Panc1 (cell line): Measurements from ENCODE around the gene FRMD5. TPM values are rescaled to one million over a fixed set of nuclear protein-coding genes. Genes with fewer than 3 reads are reported as not detected.

Experiments used
- ATAC-seq: fragments of 200-7000 bp; cut with Tn5 transposase; 2 replicates; pipeline ENCODE4 v1.9.1; 2020; ENCODE audit warnings: mild to moderate bottlenecking, moderate library complexity
- BruUV-seq: library from RNA; stranded (reverse); fragments of 400-500 nt; replicated peaks from 2 replicates; lab custom pipeline; 2021; lab: Mats Ljungman, UMichigan
- CTCF ChIA-PET: fragments of 300-600 bp; sonication (Branson Sonifier 250); formaldehyde crosslinking; loops from one replicate; lab custom pipeline; 2022; ENCODE audit warnings: antibody characterized with exemption; lab: Charles Lee
- POLR2A ChIA-PET: fragments of 300-600 bp; sonication (Branson Sonifier 250); formaldehyde crosslinking; loops from one replicate; lab custom pipeline; 2022; ENCODE audit warnings: antibody characterized with exemption; lab: Charles Lee
- DNase-seq: peaks from one replicate; pipeline ENCODE4 v3.0.0-alpha.2; 2010; ENCODE audit warnings: low read depth, low spot score
- H3K27ac ChIP-seq: 2 replicates; pipeline ENCODE4 v1.5.1; 2011; ENCODE audit warnings: mild to moderate bottlenecking, low read length, inconsistent platforms
- H3K27me3 ChIP-seq: fragments of 200-500 bp; sonication (Bioruptor generic); 2 replicates; pipeline ENCODE4 v1.6.0; 2014; ENCODE audit warnings: low read length, inconsistent platforms; ENCODE audit not compliant: control insufficient read depth, insufficient read depth
- H3K36me3 ChIP-seq: fragments of 200-500 bp; sonication (Bioruptor generic); 2 replicates; pipeline ENCODE4 v1.5.1; 2014; ENCODE audit warnings: inconsistent platforms, mild to moderate bottlenecking, low read length, moderate library complexity; ENCODE audit not compliant: control insufficient read depth, insufficient read depth
- H3K4me1 ChIP-seq: 2 replicates; pipeline ENCODE4 v1.5.1; 2011; ENCODE audit warnings: inconsistent platforms, mild to moderate bottlenecking, low read length, moderate library complexity; ENCODE audit not compliant: control insufficient read depth, insufficient read depth
- H3K4me3 ChIP-seq, 2 experiments: 2 replicates each; pipeline ENCODE4 v1.5.1; 2011 to 2012; ENCODE audit warnings: low read depth in 2 of 2, low read length in 2 of 2, mild to moderate bottlenecking in 2 of 2, inconsistent platforms in 1 of 2, moderate library complexity in 1 of 2
- H3K9me3 ChIP-seq: fragments of 200-500 bp; sonication (Bioruptor generic); 2 replicates; pipeline ENCODE4 v1.5.1; 2014; ENCODE audit warnings: low read depth, mild to moderate bottlenecking, inconsistent platforms, low read length, moderate library complexity; ENCODE audit not compliant: control insufficient read depth, insufficient read depth
- CTCF ChIP-seq: fragments of 450-650 bp; IDR thresholded peaks from 2 replicates; pipeline ENCODE4 v1.5.1; 2017; ENCODE audit warnings: mild to moderate bottlenecking
- POLR2AphosphoS5 ChIP-seq: IDR thresholded peaks from 2 replicates; pipeline ENCODE4 v1.6.1; 2012; ENCODE audit warnings: mild to moderate bottlenecking, low read depth, low read length, moderate library complexity
- SIN3A ChIP-seq: IDR thresholded peaks from 2 replicates; pipeline ENCODE4 v1.6.1; 2012; ENCODE audit warnings: low read depth, mild to moderate bottlenecking, low read length, moderate library complexity, borderline replicate concordance; ENCODE audit not compliant: insufficient read depth
- TCF7L2 ChIP-seq: IDR thresholded peaks from 2 replicates; pipeline ENCODE4 v1.6.1; 2011; ENCODE audit warnings: mild to moderate bottlenecking, low read depth, low read length, inconsistent platforms
- in situ Hi-C: cut with HindIII; loops from 2 replicates; pipeline ENCODE4 v1.10.0; 2016; ENCODE audit warnings: low sequenced_read_pairs, low pct_unique_long_range_greater_than_20kb
- intact Hi-C: fragments of 100-400 bp; cut with micrococcal nuclease; formaldehyde crosslinking; loops from one replicate; pipeline ENCODE4 v1.10.0; 2022; ENCODE audit not compliant: unreplicated experiment
- total RNA-seq: library from RNA; stranded (reverse); gene quantifications from one replicate; pipeline ENCODE4 v1.2.1, GENCODE V29; 2021; ENCODE audit not compliant: unreplicated experiment
- TF ChIP-seq, protein P1 (sequence below), 2 experiments: IDR thresholded peaks; 2 replicates each; pipeline ENCODE4 v1.6.1; 2011 to 2012; ENCODE audit warnings: low read depth in 2 of 2, control low read depth in 1 of 2, low read length in 1 of 2, mild to moderate bottlenecking in 1 of 2, moderate library complexity in 1 of 2; ENCODE audit not compliant: insufficient read depth in 1 of 2

The FRMD5 gene
- total RNA-seq, 1 experiment from 2014 or later, result 18.3 TPM

GRCh38 chr15:44188795-44189194, 6.3 kb downstream of the FRMD5 start:
- CTCF ChIA-PET, result no interaction called here

GRCh38 chr15:44186705-44187104, 8.4 kb downstream of the FRMD5 start:
- no peak overlapping the region for H3K4me3 ChIP-seq
- H3K27me3 ChIP-seq, result no peaks in the 10 kb centered on the region
- DNase-seq (no peak), ATAC-seq (no peak)
- ChIA-PET CTCF (no interaction called here), POLR2A (no interaction called here)
- no TSS peak for BruUV-seq
- H3K4me1 ChIP-seq, result peaks cover 9% of the 10 kb centered on the region
- H3K27ac ChIP-seq, result no peak overlapping the region
- no peaks in the 10 kb centered on the region for H3K36me3 ChIP-seq
- no peaks in the 10 kb centered on the region for H3K9me3 ChIP-seq
- no peak for TF ChIP-seq POLR2AphosphoS5
- TF ChIP-seq, protein P1, sequence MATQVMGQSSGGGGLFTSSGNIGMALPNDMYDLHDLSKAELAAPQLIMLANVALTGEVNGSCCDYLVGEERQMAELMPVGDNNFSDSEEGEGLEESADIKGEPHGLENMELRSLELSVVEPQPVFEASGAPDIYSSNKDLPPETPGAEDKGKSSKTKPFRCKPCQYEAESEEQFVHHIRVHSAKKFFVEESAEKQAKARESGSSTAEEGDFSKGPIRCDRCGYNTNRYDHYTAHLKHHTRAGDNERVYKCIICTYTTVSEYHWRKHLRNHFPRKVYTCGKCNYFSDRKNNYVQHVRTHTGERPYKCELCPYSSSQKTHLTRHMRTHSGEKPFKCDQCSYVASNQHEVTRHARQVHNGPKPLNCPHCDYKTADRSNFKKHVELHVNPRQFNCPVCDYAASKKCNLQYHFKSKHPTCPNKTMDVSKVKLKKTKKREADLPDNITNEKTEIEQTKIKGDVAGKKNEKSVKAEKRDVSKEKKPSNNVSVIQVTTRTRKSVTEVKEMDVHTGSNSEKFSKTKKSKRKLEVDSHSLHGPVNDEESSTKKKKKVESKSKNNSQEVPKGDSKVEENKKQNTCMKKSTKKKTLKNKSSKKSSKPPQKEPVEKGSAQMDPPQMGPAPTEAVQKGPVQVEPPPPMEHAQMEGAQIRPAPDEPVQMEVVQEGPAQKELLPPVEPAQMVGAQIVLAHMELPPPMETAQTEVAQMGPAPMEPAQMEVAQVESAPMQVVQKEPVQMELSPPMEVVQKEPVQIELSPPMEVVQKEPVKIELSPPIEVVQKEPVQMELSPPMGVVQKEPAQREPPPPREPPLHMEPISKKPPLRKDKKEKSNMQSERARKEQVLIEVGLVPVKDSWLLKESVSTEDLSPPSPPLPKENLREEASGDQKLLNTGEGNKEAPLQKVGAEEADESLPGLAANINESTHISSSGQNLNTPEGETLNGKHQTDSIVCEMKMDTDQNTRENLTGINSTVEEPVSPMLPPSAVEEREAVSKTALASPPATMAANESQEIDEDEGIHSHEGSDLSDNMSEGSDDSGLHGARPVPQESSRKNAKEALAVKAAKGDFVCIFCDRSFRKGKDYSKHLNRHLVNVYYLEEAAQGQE (IDR thresholded peaks at IDR 0.05; ENCODE audit: insufficient read depth in 1 of 2, low read depth in 2 of 2, low read length in 1 of 2), result no peak
- no peak for TF ChIP-seq TCF7L2
- no peak for TF ChIP-seq CTCF
- no peak for TF ChIP-seq SIN3A
- intact Hi-C loops (no loop called here), in situ Hi-C loops (no loop called here)

More at GRCh38 chr15:44188795-44189194, 6.3 kb downstream of the FRMD5 start:
- no peaks in the 10 kb centered on the region for H3K9me3 ChIP-seq
- in situ Hi-C loops (no loop called here), intact Hi-C loops (no loop called here)
- H3K27me3 ChIP-seq, result no peaks in the 10 kb centered on the region
- no peak for TF ChIP-seq CTCF
- H3K36me3 ChIP-seq, result no peaks in the 10 kb centered on the region
- no peak overlapping the region for H3K27ac ChIP-seq
- peaks cover 20% of the 10 kb centered on the region for H3K4me1 ChIP-seq
- no peak overlapping the region for H3K4me3 ChIP-seq
- BruUV-seq, result no TSS peak
- ATAC-seq (no peak), DNase-seq (no peak)
- POLR2A ChIA-PET, result no interaction called here
